ENCODE measurements around the gene PCNT.

DNA sequence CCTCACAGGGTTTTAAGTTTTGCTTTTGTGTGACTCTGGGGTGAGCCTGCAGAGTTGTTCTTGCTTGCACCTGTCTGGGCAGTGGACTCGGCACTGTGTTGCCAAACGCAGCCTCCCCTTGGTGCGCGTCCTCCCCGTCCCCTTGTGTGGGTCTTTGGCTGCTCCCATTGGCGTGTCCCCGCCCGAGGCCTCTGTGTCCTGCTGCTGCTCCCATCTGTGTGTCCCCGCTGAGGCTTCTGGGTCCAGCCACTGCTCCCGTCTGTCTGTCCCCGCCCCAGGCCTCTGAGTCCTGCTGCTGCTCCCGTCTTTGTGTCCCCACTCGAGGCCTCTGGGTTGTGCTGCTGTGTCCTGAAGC, 62.8 kb downstream of the PCNT start:
- no peak for TF ChIP-seq CTCF (conservative IDR thresholded peaks at IDR 0.05; ENCODE audit: low read depth, low read length)
- TF ChIP-seq, protein P1, sequence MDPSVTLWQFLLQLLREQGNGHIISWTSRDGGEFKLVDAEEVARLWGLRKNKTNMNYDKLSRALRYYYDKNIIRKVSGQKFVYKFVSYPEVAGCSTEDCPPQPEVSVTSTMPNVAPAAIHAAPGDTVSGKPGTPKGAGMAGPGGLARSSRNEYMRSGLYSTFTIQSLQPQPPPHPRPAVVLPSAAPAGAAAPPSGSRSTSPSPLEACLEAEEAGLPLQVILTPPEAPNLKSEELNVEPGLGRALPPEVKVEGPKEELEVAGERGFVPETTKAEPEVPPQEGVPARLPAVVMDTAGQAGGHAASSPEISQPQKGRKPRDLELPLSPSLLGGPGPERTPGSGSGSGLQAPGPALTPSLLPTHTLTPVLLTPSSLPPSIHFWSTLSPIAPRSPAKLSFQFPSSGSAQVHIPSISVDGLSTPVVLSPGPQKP (IDR thresholded peaks at IDR 0.05; ENCODE audit: borderline replicate concordance, low read depth, low read length), result no peak
- no peak for TF ChIP-seq MAZ (IDR thresholded peaks at IDR 0.05; ENCODE audit: borderline replicate concordance, low read depth, low read length)
- no peak for TF ChIP-seq FOS (IDR thresholded peaks at IDR 0.05; ENCODE audit: low read depth, low read length)
- TF ChIP-seq POLR2A (IDR thresholded peaks at IDR 0.05; ENCODE audit: low read depth, low read length), result no peak
- no peak for TF ChIP-seq CHD1 (IDR thresholded peaks at IDR 0.05; ENCODE audit: low read depth, low read length)
